ENCODE measurements around the gene AAMP.

DNA sequence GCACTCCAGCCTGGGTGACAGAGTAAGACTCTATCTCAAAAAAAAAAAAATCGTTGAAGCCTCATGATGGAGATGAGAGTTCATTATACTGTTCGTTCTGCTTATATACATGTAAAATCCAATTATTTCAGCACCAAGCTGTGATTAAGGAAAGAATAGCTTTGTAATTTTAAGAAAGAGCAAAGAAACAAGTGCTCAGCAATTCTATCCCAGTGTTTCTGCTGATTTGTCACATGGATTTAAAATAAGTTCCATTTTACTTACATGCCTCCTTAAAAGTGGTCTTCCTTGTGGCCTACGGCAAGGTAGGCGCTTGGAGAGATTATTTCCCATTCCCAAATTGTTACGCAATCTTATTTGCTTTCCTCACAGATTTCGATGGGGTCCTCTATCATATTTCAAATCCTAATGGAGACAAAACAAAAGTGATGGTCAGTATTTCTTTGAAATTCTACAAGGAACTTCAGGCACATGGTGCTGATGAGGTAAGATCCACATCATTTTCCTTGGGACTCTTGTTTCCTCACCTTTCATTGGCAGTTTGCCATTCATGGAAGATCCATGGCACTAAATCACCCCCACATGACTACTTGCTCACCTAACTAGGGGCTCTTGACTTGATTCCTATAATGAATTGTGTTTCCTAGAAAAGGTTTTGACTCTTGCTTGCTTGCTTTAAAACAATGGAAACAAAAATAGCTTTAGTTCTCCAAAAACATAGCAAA is 41.4 kb downstream of the AAMP start:
- TF ChIP-seq, protein P1, sequence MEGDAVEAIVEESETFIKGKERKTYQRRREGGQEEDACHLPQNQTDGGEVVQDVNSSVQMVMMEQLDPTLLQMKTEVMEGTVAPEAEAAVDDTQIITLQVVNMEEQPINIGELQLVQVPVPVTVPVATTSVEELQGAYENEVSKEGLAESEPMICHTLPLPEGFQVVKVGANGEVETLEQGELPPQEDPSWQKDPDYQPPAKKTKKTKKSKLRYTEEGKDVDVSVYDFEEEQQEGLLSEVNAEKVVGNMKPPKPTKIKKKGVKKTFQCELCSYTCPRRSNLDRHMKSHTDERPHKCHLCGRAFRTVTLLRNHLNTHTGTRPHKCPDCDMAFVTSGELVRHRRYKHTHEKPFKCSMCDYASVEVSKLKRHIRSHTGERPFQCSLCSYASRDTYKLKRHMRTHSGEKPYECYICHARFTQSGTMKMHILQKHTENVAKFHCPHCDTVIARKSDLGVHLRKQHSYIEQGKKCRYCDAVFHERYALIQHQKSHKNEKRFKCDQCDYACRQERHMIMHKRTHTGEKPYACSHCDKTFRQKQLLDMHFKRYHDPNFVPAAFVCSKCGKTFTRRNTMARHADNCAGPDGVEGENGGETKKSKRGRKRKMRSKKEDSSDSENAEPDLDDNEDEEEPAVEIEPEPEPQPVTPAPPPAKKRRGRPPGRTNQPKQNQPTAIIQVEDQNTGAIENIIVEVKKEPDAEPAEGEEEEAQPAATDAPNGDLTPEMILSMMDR (IDR thresholded peaks at IDR 0.05 in 4 of 5, conservative IDR thresholded peaks at IDR 0.05 in 1 of 5) = no peak
- TF ChIP-seq POLR2A (IDR thresholded peaks at IDR 0.05) = no peak

Data from gastrocnemius medialis (tissue), 4 donors.